ENCODE data around the gene PCSK6. TPM values are rescaled to one million over a fixed set of nuclear protein-coding genes. Genes with fewer than 3 reads are reported as not detected.

The PCSK6 gene
- total RNA-seq, 1 donor from 2014 or later: 6.8 TPM

DNA sequence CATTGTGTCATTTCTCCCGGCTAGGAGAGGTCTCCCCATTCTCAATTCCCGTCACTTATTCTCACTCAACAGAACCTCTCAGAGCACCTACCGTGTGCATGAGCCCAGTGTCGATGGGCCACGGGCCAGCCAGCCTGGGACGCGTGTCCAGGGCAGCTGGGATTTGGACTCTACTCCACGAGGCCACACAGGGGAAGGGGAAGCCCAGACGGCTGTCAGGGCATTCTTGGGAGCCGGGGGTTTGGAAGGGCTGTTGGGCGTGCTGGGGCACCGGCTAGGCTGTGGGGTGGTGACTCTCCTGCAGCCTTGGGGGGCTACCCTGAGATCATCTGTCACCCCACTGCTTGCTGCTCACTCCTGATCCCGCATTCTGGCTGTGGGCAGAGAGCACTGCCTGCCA lies 41.7 kb upstream of the PCSK6 start:
- DNase-seq (ENCODE audit: low read depth): no peak
- no peak for FAIRE-seq
- no peak overlapping the region for H3K4me3 ChIP-seq (ENCODE audit: low read depth, low read length)

DNA sequence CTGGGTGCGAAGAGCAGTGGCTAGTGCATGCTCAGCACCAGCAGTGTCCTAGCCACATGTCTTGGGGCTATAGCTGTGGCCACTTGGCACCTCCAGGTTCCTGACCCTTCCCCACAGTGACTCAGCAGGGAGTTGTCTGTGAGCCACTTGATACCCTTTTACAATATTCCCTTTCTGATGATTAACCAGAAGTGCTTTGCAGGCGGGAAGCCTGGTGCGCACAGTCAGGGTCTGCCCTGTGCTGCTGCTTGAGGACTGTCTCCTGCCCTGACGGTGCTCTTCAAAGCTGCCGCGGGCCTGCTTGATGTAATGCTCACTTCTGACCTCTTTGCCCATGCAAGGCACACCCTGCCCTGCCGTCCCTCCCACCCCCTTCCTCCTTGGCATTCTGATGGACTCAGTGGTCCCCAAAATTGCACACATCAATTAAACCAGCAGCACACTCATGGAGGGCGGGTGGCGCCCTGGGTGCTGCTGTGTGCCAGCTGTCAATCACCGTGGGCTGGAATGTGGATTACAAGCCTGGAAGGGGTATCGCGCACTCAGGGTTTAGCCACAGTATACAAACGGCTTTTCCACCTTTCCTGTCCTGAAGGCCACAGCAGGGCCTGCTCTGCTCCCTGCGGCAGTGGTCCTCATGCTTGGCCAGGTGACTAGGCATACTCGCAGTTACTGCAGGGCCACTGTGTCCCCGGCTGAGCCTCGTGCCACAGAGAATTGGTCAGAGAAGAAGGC lies 40.9 kb upstream of the PCSK6 start:
- DNase-seq (ENCODE audit: low read depth): no peak
- peaks cover 4% of the 10 kb centered on the region for H3K27me3 ChIP-seq (ENCODE audit: control insufficient read depth, insufficient read depth, low read length)

More for the DNA sequence above, 41.7 kb upstream of the PCSK6 start:
- Histone ChIP-seq H3K27me3 (ENCODE audit: control insufficient read depth, insufficient read depth, low read length) (peaks cover 4% of the 10 kb centered on the region), H3K36me3 (ENCODE audit: control insufficient read depth, insufficient read depth, low read length) (no peaks in the 10 kb centered on the region)
- no peak for TF ChIP-seq CTCF (IDR thresholded peaks at IDR 0.05; ENCODE audit: insufficient read depth, low read length, severe bottlenecking)

GRCh38 chr15:101528917-101529299 lies 39.4 kb upstream of the PCSK6 start:
- no peak for TF ChIP-seq CTCF (IDR thresholded peaks at IDR 0.05; ENCODE audit: insufficient read depth, low read length, severe bottlenecking)
- FAIRE-seq (no peak), DNase-seq (ENCODE audit: low read depth) (no peak)
- peaks cover 4% of the 10 kb centered on the region for H3K27me3 ChIP-seq (ENCODE audit: control insufficient read depth, insufficient read depth, low read length)
- no peak overlapping the region for H3K4me3 ChIP-seq (ENCODE audit: low read depth, low read length)
- H3K36me3 ChIP-seq (ENCODE audit: control insufficient read depth, insufficient read depth, low read length): no peaks in the 10 kb centered on the region

More for the DNA sequence above, 40.9 kb upstream of the PCSK6 start:
- H3K4me3 ChIP-seq (ENCODE audit: low read depth, low read length): no peak overlapping the region
- no peaks in the 10 kb centered on the region for H3K36me3 ChIP-seq (ENCODE audit: control insufficient read depth, insufficient read depth, low read length)
- FAIRE-seq: no peak
- TF ChIP-seq CTCF (IDR thresholded peaks at IDR 0.05; ENCODE audit: insufficient read depth, low read length, severe bottlenecking): no peak

DNA sequence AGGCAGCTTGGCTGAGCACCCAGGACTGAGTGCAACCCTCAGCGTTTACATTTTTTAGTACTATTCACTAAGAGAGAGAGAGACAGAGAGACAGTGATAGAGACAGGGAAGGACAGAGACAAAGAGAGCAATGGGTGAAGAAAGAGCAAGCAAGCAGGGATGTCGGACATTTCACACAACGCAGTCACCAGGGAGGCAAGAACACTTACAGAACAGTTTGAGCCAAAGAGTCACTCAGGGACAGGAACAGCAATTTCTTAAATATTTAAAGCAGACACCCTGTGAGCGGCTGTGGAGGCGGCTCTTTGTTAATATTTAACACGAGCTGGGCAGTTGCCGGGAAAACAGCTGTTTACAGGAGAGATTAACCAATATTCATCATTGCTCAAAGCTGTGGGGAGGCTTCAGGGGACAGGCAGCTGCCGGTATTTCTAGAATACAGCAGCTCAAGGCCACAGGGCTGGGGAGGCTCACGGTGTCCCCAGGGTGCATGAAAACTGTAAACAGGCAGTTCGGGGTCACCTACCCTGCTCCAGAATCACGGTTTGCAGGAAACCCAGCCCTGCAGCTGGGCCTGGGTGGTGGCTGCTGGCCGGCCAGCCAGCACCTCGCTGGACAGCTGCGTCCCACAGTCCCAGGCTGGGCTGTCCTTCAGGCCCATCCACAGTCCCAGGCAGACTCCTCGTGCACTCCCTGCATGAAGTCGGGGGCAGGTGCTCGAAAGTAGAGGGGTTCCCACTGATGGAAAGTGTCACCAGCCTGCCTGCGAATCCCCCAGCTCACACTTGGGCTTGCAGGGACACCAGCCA lies 38.8 kb upstream of the PCSK6 start:
- Histone ChIP-seq H3K27me3 (ENCODE audit: control insufficient read depth, insufficient read depth, low read length) (peaks cover 4% of the 10 kb centered on the region), H3K4me3 (ENCODE audit: low read depth, low read length) (no peak overlapping the region), H3K36me3 (ENCODE audit: control insufficient read depth, insufficient read depth, low read length) (no peaks in the 10 kb centered on the region)
- TF ChIP-seq CTCF (IDR thresholded peaks at IDR 0.05; ENCODE audit: insufficient read depth, low read length, severe bottlenecking): no peak
- FAIRE-seq: no peak
- DNase-seq (ENCODE audit: low read depth): no peak

GRCh38 chr15:101526890-101527289 lies 37.4 kb upstream of the PCSK6 start:
- FAIRE-seq: no peak

More at GRCh38 chr15:101526890-101527289, 37.4 kb upstream of the PCSK6 start:
- H3K4me3 ChIP-seq (ENCODE audit: low read depth, low read length): no peak overlapping the region
- H3K27me3 ChIP-seq (ENCODE audit: control insufficient read depth, insufficient read depth, low read length): peaks cover 4% of the 10 kb centered on the region
- H3K36me3 ChIP-seq (ENCODE audit: control insufficient read depth, insufficient read depth, low read length): no peaks in the 10 kb centered on the region
- no peak for DNase-seq (ENCODE audit: low read depth)
- no peak for TF ChIP-seq CTCF (IDR thresholded peaks at IDR 0.05; ENCODE audit: insufficient read depth, low read length, severe bottlenecking)

All from bronchial epithelial cell (primary cell).